ENCODE measurements around the gene PLAU. TPM values are rescaled to one million over a fixed set of nuclear protein-coding genes. Genes with fewer than 3 reads are reported as not detected.

Gene PLAU
- total and polyA plus RNA-seq, 9 of the 15 experiments (the other 6 are each of a cell fraction or from before 2014, with no cell fraction given), result 2.1 to 16.9 (median 3.3) TPM

DNA sequence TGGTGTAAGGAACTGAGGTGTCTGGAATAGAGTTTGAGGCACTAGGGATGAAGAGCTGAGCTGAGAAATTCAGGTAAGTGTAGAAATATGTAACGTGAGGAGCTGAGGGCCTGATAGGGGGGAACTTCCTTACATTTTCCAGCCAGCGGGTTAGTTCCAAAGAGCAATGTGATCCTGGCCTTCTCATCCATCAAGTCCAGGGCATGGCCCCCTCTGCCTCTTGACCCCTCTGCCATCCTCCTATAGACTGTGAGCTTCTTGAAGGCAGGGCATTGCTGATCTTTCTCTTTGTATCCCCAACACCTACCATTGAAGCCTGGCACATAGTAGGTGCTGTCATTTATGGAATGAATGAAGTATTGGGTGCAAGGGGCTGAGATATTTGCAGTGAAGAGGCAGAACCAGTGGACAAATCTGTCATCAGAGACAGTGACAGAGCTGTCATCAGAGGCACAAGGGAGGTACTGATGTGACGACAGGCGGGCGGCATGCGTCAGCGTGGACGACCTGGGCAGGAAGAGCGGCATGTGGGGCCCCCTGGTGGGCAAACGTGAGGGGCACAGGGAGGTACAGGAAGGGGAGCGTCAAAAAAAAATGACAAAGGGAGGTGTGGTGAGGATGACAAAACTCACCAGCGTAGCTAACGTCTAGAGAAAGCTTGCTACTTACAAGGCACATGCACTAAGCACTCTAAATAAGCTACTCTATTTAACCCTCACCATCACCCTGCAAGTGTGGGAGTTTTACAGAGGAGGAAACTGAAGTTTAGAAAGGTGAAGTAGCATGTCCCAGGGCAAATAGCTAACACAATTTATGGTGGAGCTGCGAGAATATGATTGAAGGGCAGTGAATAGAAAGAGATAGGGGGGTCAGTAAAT is 31.4 kb upstream of the PLAU start (continued):
- TF ChIP-seq ZNF444 (CRISPR knock-in tag; IDR thresholded peaks at IDR 0.05) (no peak), DDX20 (tag; IDR thresholded peaks at IDR 0.05; ENCODE audit: low read depth) (no peak), ZNF507 (tag; conservative IDR thresholded peaks at IDR 0.05) (no peak), U2AF1 (optimal IDR thresholded peaks at IDR 0.05; ENCODE audit: low read depth, low read length) (no peak), SIN3A (IDR thresholded peaks at IDR 0.05; ENCODE audit: borderline replicate concordance in 2 of 2, control insufficient read depth in 1 of 2, low read depth in 2 of 2, low read length in 2 of 2) (no peak), SMAD3 (CRISPR knock-in tag; conservative IDR thresholded peaks at IDR 0.05) (0 out of 2 replicates have a peak, but pooled peaks have one; percentile 13)
- TF ChIP-seq, protein P1, sequence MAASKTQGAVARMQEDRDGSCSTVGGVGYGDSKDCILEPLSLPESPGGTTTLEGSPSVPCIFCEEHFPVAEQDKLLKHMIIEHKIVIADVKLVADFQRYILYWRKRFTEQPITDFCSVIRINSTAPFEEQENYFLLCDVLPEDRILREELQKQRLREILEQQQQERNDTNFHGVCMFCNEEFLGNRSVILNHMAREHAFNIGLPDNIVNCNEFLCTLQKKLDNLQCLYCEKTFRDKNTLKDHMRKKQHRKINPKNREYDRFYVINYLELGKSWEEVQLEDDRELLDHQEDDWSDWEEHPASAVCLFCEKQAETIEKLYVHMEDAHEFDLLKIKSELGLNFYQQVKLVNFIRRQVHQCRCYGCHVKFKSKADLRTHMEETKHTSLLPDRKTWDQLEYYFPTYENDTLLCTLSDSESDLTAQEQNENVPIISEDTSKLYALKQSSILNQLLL (CRISPR knock-in tag; IDR thresholded peaks at IDR 0.05; ENCODE audit: borderline replicate concordance), result no peak
- TF ChIP-seq, protein P2, sequence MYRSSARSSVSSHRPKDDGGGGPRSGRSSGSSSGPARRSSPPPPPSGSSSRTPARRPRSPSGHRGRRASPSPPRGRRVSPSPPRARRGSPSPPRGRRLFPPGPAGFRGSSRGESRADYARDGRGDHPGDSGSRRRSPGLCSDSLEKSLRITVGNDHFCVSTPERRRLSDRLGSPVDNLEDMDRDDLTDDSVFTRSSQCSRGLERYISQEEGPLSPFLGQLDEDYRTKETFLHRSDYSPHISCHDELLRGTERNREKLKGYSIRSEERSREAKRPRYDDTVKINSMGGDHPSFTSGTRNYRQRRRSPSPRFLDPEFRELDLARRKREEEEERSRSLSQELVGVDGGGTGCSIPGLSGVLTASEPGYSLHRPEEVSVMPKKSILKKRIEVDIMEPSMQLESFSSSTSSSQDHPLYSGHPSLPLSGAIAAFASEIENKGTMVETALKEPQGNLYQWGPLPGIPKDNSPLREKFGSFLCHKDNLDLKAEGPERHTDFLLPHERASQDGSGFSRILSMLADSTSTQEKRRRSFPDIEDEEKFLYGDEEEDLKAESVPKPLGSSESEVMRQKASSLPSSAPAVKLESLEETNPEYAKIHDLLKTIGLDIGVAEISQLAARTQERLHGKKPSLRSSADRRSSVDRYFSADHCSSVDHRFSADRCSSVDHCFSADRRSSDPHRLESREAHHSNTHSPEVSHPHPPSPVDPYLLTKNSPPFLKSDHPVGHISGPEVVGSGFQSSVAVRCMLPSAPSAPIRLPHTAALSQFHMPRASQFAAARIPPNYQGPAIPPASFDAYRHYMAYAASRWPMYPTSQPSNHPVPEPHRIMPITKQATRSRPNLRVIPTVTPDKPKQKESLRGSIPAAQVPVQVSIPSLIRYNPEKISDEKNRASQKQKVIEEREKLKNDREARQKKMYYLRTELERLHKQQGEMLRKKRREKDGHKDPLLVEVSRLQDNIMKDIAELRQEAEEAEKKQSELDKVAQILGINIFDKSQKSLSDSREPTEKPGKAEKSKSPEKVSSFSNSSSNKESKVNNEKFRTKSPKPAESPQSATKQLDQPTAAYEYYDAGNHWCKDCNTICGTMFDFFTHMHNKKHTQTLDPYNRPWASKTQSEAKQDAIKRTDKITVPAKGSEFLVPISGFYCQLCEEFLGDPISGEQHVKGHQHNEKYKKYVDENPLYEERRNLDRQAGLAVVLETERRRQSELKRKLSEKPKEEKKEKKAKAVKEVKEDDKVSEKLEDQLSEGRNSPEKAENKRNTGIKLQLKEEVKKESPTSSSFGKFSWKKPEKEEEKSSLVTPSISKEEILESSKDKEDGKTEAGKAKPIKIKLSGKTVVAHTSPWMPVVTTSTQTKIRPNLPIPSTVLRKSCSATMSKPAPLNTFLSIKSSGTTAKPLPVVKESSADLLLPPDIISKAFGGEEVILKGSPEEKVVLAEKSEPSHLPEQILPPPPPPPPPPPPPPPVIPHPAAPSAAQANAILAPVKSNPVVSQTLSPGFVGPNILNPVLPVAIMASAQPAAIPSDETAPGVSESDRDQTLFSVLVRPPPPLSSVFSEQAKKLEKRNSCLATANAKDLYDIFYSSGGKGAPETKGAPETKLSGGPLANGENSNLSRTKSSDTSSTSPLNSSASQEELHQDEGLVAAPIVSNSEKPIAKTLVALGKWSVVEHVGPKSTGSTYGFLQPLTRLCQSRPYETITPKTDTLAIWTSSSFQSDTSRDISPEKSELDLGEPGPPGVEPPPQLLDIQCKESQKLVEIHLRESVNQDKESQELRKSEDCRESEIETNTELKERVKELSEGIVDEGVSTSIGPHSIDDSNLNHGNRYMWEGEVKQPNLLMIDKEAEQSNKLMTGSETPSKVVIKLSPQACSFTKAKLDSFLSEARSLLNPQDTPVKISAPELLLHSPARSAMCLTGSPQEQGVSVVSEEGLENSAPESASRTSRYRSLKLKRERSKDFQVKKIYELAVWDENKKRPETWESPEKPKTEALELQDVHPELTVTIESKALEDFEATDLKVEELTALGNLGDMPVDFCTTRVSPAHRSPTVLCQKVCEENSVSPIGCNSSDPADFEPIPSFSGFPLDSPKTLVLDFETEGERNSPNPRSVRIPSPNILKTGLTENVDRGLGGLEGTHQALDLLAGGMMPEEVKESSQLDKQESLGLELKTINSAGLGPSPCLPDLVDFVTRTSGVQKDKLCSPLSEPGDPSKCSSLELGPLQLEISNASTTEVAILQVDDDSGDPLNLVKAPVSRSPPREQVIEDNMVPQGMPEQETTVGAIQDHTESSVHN (IDR thresholded peaks at IDR 0.05; ENCODE audit: borderline replicate concordance in 1 of 2, low read depth in 1 of 2), result no peak
- TF ChIP-seq, protein P3, sequence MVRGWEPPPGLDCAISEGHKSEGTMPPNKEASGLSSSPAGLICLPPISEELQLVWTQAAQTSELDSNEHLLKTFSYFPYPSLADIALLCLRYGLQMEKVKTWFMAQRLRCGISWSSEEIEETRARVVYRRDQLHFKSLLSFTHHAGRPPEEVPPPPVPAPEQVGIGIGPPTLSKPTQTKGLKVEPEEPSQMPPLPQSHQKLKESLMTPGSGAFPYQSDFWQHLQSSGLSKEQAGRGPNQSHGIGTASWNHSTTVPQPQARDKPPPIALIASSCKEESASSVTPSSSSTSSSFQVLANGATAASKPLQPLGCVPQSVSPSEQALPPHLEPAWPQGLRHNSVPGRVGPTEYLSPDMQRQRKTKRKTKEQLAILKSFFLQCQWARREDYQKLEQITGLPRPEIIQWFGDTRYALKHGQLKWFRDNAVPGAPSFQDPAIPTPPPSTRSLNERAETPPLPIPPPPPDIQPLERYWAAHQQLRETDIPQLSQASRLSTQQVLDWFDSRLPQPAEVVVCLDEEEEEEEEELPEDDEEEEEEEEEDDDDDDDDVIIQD (CRISPR knock-in tag; IDR thresholded peaks at IDR 0.05), result peak; percentile 31; the same call in 1 of the 2 replicates
- TF ChIP-seq, protein P4, sequence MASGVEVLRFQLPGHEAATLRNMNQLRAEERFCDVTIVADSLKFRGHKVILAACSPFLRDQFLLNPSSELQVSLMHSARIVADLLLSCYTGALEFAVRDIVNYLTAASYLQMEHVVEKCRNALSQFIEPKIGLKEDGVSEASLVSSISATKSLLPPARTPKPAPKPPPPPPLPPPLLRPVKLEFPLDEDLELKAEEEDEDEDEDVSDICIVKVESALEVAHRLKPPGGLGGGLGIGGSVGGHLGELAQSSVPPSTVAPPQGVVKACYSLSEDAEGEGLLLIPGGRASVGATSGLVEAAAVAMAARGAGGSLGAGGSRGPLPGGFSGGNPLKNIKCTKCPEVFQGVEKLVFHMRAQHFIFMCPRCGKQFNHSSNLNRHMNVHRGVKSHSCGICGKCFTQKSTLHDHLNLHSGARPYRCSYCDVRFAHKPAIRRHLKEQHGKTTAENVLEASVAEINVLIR (CRISPR knock-in tag; IDR thresholded peaks at IDR 0.05), result peak; percentile 86
- TF ChIP-seq, protein P5, sequence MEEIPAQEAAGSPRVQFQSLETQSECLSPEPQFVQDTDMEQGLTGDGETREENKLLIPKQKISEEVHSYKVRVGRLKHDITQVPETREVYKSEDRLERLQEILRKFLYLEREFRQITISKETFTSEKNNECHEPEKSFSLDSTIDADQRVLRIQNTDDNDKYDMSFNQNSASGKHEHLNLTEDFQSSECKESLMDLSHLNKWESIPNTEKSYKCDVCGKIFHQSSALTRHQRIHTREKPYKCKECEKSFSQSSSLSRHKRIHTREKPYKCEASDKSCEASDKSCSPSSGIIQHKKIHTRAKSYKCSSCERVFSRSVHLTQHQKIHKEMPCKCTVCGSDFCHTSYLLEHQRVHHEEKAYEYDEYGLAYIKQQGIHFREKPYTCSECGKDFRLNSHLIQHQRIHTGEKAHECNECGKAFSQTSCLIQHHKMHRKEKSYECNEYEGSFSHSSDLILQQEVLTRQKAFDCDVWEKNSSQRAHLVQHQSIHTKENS (CRISPR knock-in tag; IDR thresholded peaks at IDR 0.05), result no peak

Measured in K562 (cell line).